B cell (primary cell): ENCODE results near the gene TBL1XR1. TPM values are rescaled to one million over a fixed set of nuclear protein-coding genes. Genes with fewer than 3 reads are reported as not detected.

Experiments used
- ATAC-seq: fragments of 200-7000 bp; cut with Tn5 transposase; one replicate; pipeline ENCODE4 v1.10.0; 2021; ENCODE audit warnings: low read depth, mild to moderate bottlenecking, moderate number of reproducible peaks, moderate library complexity
- CTCF ChIA-PET: fragments of 350-600 bp; sonication (Branson Sonifier 250); formaldehyde crosslinking; loops from one replicate; lab custom pipeline; 2021; ENCODE audit warnings: antibody characterized with exemption, inconsistent platforms; lab: Charles Lee
- POLR2A ChIA-PET: fragments of 350-600 bp; sonication (Branson Sonifier 250); formaldehyde crosslinking; loops from one replicate; lab custom pipeline; 2021; ENCODE audit warnings: antibody characterized with exemption; lab: Charles Lee
- DNase-seq: peaks from one replicate; pipeline ENCODE4 v3.0.0; 2013
- H2AFZ ChIP-seq: 2 replicates; pipeline ENCODE4 v1.6.1; 2012; ENCODE audit warnings: mild to moderate bottlenecking, low read depth, low read length; ENCODE audit not compliant: insufficient read depth, poor library complexity, severe bottlenecking
- H3K27ac ChIP-seq, 2 donors: 1 replicate in 1 of 2; 2 replicates in 1 of 2; pipeline ENCODE4 v1.5.1; 2012 to 2013; ENCODE audit warnings: low read length in 2 of 2, mild to moderate bottlenecking in 2 of 2, moderate library complexity in 1 of 2
- H3K27me3 ChIP-seq, 4 experiments: fragments of 200-600 bp in 1 of 4; sonication (generic) in 1 of 4; replicated peaks in 1 of 4; 1 replicate in 2 of 4; 2 replicates in 2 of 4; pipeline versions ENCODE4 v1.6.1 to v1.7.0; 2013 to 2016; ENCODE audit warnings: low read length in 3 of 4, mild to moderate bottlenecking in 2 of 4, mixed read lengths in 1 of 4, moderate library complexity in 1 of 4; ENCODE audit not compliant: insufficient read depth in 4 of 4, control insufficient read depth in 3 of 4; ENCODE audit errors: control extremely low read depth in 1 of 4
- H3K36me3 ChIP-seq, 2 experiments: replicated peaks in 1 of 2; 1 replicate in 1 of 2; 2 replicates in 1 of 2; pipeline versions ENCODE4 v1.6.1 to v1.7.1; 2013; ENCODE audit warnings: low read length in 1 of 2; ENCODE audit not compliant: insufficient read depth in 2 of 2, control insufficient read depth in 1 of 2; ENCODE audit errors: control extremely low read depth in 1 of 2, extremely low read depth in 1 of 2
- H3K4me1 ChIP-seq, 2 donors: fragments of 200-600 bp in 1 of 2; sonication (generic) in 1 of 2; 1 replicate in 1 of 2; 2 replicates in 1 of 2; pipeline versions ENCODE4 v1.5.1 to v1.6.1; 2013 to 2017; ENCODE audit warnings: low read length in 2 of 2; ENCODE audit not compliant: control insufficient read depth in 2 of 2, insufficient read depth in 2 of 2
- H3K4me2 ChIP-seq: replicated peaks from 2 replicates; pipeline ENCODE3; 2012; ENCODE audit warnings: mild to moderate bottlenecking, low read depth, low read length; ENCODE audit not compliant: poor library complexity, severe bottlenecking
- H3K4me3 ChIP-seq, 5 experiments: fragments of 200-600 bp in 1 of 5; sonication (generic) in 1 of 5; 1 replicate in 3 of 5; 2 replicates in 2 of 5; pipeline versions ENCODE4 v1.5.1 to v1.7.0; 2011 to 2016; ENCODE audit warnings: low read length in 4 of 5, mild to moderate bottlenecking in 4 of 5, low read depth in 2 of 5, control low read depth in 1 of 5, moderate library complexity in 1 of 5; ENCODE audit not compliant: insufficient read depth in 1 of 5; ENCODE audit errors: control extremely low read depth in 1 of 5, extremely low read depth in 1 of 5
- H3K79me2 ChIP-seq: fragments of 200-600 bp; sonication (generic); one replicate; pipeline ENCODE4 v1.6.0; 2016; ENCODE audit warnings: low read length; ENCODE audit not compliant: control insufficient read depth, insufficient read depth
- H3K9ac ChIP-seq: fragments of 200-600 bp; sonication (generic); 2 replicates; pipeline ENCODE4 v1.6.1; 2017; ENCODE audit warnings: mild to moderate bottlenecking, low read length, moderate library complexity
- H3K9me3 ChIP-seq, 3 donors: one replicate each; pipeline versions ENCODE4 v1.6.1 to v1.7.1; 2013; ENCODE audit warnings: low read length in 2 of 3; ENCODE audit not compliant: control insufficient read depth in 2 of 3, insufficient read depth in 1 of 3; ENCODE audit errors: control extremely low read depth in 1 of 3
- H4K20me1 ChIP-seq: 2 replicates; pipeline ENCODE4 v1.6.0; 2012; ENCODE audit warnings: mild to moderate bottlenecking, low read length; ENCODE audit not compliant: insufficient read depth, control insufficient read depth, poor library complexity, severe bottlenecking
- H3K27ac Mint-ChIP-seq: one replicate; pipeline ENCODE4 v1.8.0; 2021; ENCODE audit warnings: mixed read lengths
- H3K27me3 Mint-ChIP-seq: one replicate; pipeline ENCODE4 v1.8.0; 2021; ENCODE audit warnings: mixed read lengths
- H3K4me1 Mint-ChIP-seq: one replicate; pipeline ENCODE4 v1.8.0; 2021; ENCODE audit warnings: mixed read lengths
- H3K4me3 Mint-ChIP-seq: one replicate; pipeline ENCODE4 v1.8.0; 2021; ENCODE audit warnings: mixed read lengths
- H3K9me3 Mint-ChIP-seq: one replicate; pipeline ENCODE4 v1.8.0; 2022; ENCODE audit warnings: mixed read lengths; ENCODE audit not compliant: insufficient read depth
- CTCF ChIP-seq: fragments of 200-600 bp; IDR thresholded peaks from one replicate; pipeline ENCODE4 v1.8.0; 2022; ENCODE audit warnings: antibody characterized with exemption, mild to moderate bottlenecking
- EZH2 ChIP-seq: IDR thresholded peaks from 2 replicates; pipeline ENCODE4 v1.6.1; 2012; ENCODE audit warnings: borderline replicate concordance, low read depth, mild to moderate bottlenecking, moderate library complexity, low read length; ENCODE audit not compliant: insufficient read depth, poor library complexity, severe bottlenecking
- WGBS: methylation state at CpG from one replicate; pipeline ENCODE4 v1.1.5; 2013; ENCODE audit warnings: missing lambda C conversion rate; ENCODE audit not compliant: insufficient coverage; 5-methylcytosine and 5-hydroxymethylcytosine counted together
- intact Hi-C: fragments of 100-400 bp; cut with micrococcal nuclease; formaldehyde crosslinking; loops from one replicate; pipeline ENCODE4 v1.10.0; 2022
- polyA plus RNA-seq: library from polyadenylated mRNA; depleted of rRNA; stranded (reverse); fragments of >200 nt; gene quantifications from 2 replicates; pipeline ENCODE4 v1.2.3, GENCODE V29; 2012
- total RNA-seq, 2 donors: library from RNA; stranded (reverse); fragments of 120-200 nt in 1 of 2; gene quantifications; 1 replicate in 1 of 2; 2 replicates in 1 of 2; pipeline versions ENCODE4 v1.2.3 to v1.2.4, GENCODE V29; 2013 to 2022

Gene TBL1XR1
- total and polyA plus RNA-seq, 2 donors (not counting 1 experiment from before 2014, with no cell fraction given), result 17.6 to 128 TPM

GRCh38 chr3:177026505-177027277, 170.6 kb downstream of the TBL1XR1 start:
- no peak for ATAC-seq
- DNase-seq, result no peak
- Histone ChIP-seq H3K27me3 (no peaks in the 10 kb centered on the region), H3K79me2 (no peaks in the 10 kb centered on the region), H3K36me3 (peaks cover 8 to 21% of the 10 kb centered on the region in 2 experiments), H3K27ac (no peak overlapping the region), H2AFZ (no peak overlapping the region), H3K9ac (no peak overlapping the region), H3K4me1 (no peaks in the 10 kb centered on the region), H3K4me2 (no peak overlapping the region), H3K4me3 (no peak overlapping the region), H4K20me1 (no peaks in the 10 kb centered on the region), H3K9me3 (no peaks in the 10 kb centered on the region)
- TF ChIP-seq EZH2 (no peak), CTCF (no peak)
- intact Hi-C loops, result no loop called here
- no peak overlapping the region for H3K27ac Mint-ChIP-seq
- no peaks in the 10 kb centered on the region for H3K4me1 Mint-ChIP-seq
- ChIA-PET POLR2A (no interaction called here), CTCF (no interaction called here)
- no peaks in the 10 kb centered on the region for H3K27me3 Mint-ChIP-seq
- no peak overlapping the region for H3K4me3 Mint-ChIP-seq
- H3K9me3 Mint-ChIP-seq, result no peaks in the 10 kb centered on the region
- 100% methylated on average over 1 of the region's 3 CpGs for WGBS

- ChIA-PET CTCF (no interaction called here), POLR2A (no interaction called here)
- Histone ChIP-seq H3K27me3 (no peaks in the 10 kb centered on the region), H3K27ac (no peak overlapping the region), H2AFZ (no peak overlapping the region), H3K79me2 (no peaks in the 10 kb centered on the region), H4K20me1 (no peaks in the 10 kb centered on the region), H3K9ac (no peak overlapping the region), H3K4me1 (no peaks in the 10 kb centered on the region), H3K4me3 (no peak overlapping the region), H3K4me2 (no peak overlapping the region), H3K9me3 (no peaks in the 10 kb centered on the region), H3K36me3 (no peaks in the 10 kb centered on the region)
- intact Hi-C loops, result no loop called here
- Mint-ChIP-seq H3K27me3 (no peaks in the 10 kb centered on the region), H3K4me3 (no peak overlapping the region), H3K4me1 (no peaks in the 10 kb centered on the region), H3K9me3 (no peaks in the 10 kb centered on the region), H3K27ac (no peak overlapping the region)
- DNase-seq, result no peak
- ATAC-seq, result no peak
- 95% methylated on average over 2 of the region's 6 CpGs for WGBS
- TF ChIP-seq CTCF, result no peak
- no peak for TF ChIP-seq EZH2
Measured at GRCh38 chr3:177015881-177016280, 181.4 kb downstream of the TBL1XR1 start.
